Transverse colon (tissue), 4 donors: ENCODE data around the gene RAB34.

Experiments used
- CTCF ChIP-seq, 5 experiments: fragments of 200-600 bp in 3 of 5; fragments of 450-650 bp in 2 of 5; sonication (generic) in 3 of 5; IDR thresholded peaks; 1 replicate in 2 of 5; 2 replicates in 3 of 5; pipeline ENCODE4 v1.5.1; 2016 to 2017; ENCODE audit warnings: antibody characterized with exemption in 5 of 5, inconsistent platforms in 3 of 5, mild to moderate bottlenecking in 2 of 5, moderate library complexity in 1 of 5
- POLR2A ChIP-seq: fragments of 450-650 bp; IDR thresholded peaks from one replicate; pipeline ENCODE4 v1.6.1; 2016; ENCODE audit warnings: antibody characterized with exemption, mild to moderate bottlenecking, moderate library complexity
- POLR2AphosphoS5 ChIP-seq, 3 donors: sonication (generic); formaldehyde crosslinking; IDR thresholded peaks; one replicate each; pipeline ENCODE4 v1.6.1; 2016; ENCODE audit warnings: antibody characterized with exemption in 3 of 3

- TF ChIP-seq CTCF (IDR thresholded peaks at IDR 0.05) (no peak), POLR2AphosphoS5 (IDR thresholded peaks at IDR 0.05) (no peak), POLR2A (no peak)
These were observed 30.4 kb upstream of the RAB34 start for GRCh38 chr17:28747801-28748750.
